Cortex of kidney (tissue), 1 donor: ENCODE measurements around the gene NUDCD2.
"Not testable (repeated sequence)": the region's sequence is repeated elsewhere in the genome, so short reads cannot be mapped to it uniquely, and the experiment has no call there.

Experiments
- DNase-seq: peaks from one replicate; lab custom pipeline; 2025; lab: John Stamatoyannopoulos, UW

The NUDCD2 gene

DNA sequence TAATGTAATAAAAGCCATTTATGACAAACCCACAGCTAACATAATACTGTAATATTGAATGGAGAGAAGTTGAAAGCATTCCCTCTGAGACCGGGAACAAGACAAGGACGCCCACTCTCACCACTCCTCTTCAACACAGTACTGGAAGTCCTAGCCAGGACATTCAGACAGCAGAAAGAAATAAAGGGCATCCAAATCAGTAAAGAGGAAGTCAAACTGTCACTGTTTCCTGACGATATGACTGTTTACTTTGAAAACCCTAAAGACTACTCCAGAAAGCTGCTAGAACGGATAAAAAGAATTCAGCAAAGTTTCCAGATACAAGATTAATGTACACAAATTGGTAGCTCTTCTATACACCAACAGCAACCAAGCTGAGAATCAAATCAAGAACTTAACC, 33.8 kb downstream of the NUDCD2 start:
- DNase-seq = not testable (repeated sequence)

- no peak for DNase-seq
These were observed 35.1 kb downstream of the NUDCD2 start for GRCh38 chr5:163424836-163425235.

GRCh38 chr5:163415673-163416072, 44.2 kb downstream of the NUDCD2 start:
- DNase-seq = not testable (repeated sequence)

GRCh38 chr5:163410505-163410904, 49.4 kb downstream of the NUDCD2 start:
- DNase-seq = no peak

GRCh38 chr5:163409384-163409783, 50.5 kb downstream of the NUDCD2 start:
- no peak for DNase-seq

DNA sequence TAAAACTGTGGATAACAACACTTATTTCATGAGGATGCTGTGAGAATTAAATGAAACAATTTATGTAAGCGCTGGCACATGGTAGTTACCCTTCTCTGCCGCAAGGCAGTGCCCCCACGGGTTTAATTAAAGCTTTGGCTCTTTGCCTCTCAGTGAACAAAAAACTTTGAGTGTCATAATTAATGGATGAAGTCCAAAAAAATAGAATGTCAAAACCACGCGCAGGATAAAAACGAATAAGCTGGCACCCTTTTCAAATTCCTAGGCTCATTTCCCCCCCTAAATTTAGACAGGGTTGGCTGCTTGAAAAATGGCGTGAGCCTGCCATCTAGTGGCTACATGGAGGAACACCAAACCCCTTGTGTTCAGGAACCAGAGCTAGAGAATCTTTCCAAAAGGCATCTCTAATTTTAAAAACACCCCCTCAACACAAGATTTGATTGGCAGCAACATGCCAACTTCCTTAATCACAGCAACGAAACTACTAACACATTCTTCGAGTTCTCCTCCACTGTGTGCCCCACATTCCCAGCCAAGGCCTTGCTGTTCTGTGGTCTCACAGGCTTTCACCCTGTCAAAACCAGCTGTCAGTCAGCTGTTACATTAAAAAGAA, 51.5 kb downstream of the NUDCD2 start:
- DNase-seq = no peak

DNA sequence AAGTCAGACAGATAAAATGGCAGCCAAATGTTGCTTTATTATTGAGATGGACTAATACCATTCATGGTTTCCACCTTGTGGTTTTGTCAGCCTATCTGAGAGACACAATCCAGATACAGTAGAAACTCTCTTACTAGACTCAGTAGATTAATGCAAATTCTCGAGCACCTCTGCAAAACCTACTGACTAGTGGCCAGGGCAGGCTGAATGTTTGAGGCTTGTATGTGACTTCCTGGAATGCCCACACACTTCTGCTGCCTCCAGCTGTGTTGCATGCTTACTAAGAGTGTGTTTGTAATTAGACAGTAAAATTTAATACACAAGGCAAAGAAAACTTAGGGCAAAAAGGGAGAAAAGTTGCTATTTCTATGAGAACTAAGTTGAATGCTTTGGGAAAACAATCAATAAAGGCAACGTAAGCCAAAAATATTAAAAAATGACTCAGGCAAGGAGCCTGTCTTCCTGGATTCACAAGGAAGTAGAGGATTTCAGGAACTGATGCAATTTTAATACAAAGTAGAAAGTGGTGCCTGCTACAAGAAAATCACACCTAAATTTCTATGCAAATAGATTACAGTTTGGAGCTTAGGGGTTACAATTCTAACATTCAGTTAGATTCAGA, 52.8 kb downstream of the NUDCD2 start:
- DNase-seq = no peak

DNA sequence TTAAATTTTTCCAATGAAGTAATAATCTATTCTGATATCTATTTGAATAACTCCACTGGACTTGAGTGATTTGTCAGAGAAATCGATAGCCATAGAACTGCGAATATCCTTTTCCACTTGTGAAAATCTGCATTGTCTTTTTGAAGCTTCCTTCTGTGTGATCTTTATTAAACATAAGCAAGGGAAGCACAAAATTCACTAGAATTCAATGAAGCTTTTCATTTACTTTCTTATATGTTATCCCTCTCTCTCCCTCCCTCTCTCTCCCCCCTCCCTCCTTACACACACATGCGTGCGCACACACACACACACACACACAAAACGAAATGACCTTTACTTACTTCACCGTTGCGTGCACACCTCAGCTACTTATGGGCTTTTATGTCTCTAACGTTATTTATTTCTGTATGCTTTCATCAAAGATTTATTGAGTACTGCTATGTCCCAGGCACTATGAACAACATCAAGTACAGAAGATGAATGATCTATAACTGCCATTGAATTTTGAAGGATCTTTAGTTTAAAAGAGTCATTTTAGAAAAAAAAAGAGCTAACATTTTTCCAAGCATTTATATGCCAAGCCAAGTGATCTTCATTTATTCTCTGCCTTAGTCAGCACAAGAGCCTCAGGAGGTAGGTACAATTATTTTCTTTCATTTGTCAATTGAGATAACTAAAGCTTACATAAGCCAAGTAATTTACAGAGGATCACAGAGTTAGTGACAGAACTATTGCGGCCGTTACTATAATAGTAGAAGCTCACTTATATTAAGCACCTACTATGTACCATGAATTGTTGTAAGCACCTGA, 55.3 kb downstream of the NUDCD2 start:
- DNase-seq = no peak

- DNase-seq = no peak
These were observed 57.9 kb downstream of the NUDCD2 start for GRCh38 chr5:163402007-163402406.

GRCh38 chr5:163401271-163401670, 58.6 kb downstream of the NUDCD2 start:
- DNase-seq = no peak

- no peak for DNase-seq
These were observed 60.0 kb downstream of the NUDCD2 start for GRCh38 chr5:163399923-163400322.

DNA sequence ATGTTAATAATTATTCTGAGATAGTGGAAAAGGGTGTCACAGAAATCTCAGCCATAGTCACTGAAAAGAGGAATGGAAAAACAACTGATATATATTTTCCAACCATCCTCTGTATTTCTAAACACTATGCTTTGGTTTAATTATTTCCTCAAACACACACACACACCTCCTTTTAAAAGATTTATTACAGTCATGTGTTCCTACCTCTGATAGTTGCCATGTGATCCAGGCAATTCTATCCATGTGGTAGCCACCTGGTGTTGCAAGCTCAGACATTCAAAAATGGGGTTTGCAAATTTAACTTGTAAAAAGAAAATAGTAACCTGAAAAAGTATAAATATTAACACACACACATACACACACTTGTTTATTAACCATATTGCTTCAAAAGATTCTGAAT, 62.5 kb downstream of the NUDCD2 start:
- DNase-seq = no peak

DNA sequence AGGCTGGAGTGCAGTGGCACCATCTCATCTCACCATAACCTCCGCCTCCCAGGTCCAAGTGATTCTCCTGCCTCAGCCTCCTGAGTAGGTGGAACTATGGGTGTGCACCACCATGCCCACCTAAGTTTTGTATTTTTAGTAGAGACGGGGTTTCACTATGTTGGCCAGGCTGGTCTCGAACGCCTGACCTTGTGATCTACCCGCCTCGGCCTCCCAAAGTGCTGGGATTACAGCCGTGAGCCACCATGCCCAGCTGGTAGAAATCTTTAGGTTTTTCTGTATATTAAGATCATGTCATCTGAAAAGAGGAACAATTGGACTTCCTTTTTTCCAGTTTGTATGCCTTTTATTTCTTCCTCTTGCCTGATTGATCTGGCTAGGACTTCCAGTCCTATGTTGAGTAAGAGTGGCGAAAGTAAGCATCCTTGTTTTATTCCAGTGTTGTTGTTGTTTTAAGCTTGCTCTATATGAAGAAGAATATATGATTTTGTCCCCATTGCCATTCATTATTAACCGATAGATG, 63.0 kb downstream of the NUDCD2 start:
- not testable (repeated sequence) for DNase-seq
